ENCODE results near the gene GPR55. TPM values are rescaled to one million over a fixed set of nuclear protein-coding genes. Genes with fewer than 3 reads are reported as not detected.

GPR55 gene
- total and polyA plus RNA-seq, 2 donors (not counting 3 experiments of a cell fraction or from before 2014, with no cell fraction given) = not detected

GRCh38 chr2:230958820-230959756 is 34.0 kb upstream of the GPR55 start:
- intact Hi-C loops (cut with micrococcal nuclease) = no loop called here
- H3K9ac ChIP-seq (replicated peaks; ENCODE audit: extremely low read depth, insufficient read depth, low read length) = no peak overlapping the region
- dilution Hi-C loops (cut with MboI; ENCODE audit: extremely low pct_ligation_motif_present, low sequenced_read_pairs) = no loop called here
- H3K27ac ChIP-seq (ENCODE audit: insufficient read depth, low read depth, low read length) = no peak overlapping the region
- ChIA-PET POLR2A (no interaction called here), CTCF (interaction anchor here (1.0 kb wide), 1 partner anchor 10 kb away, joined by 3 read pairs; no protein-coding TSS in a partner anchor)
- no peaks in the 10 kb centered on the region for H3K9me3 ChIP-seq (replicated peaks; ENCODE audit: control insufficient read depth, insufficient read depth, low read length)
- peaks cover 22 to 43% of the 10 kb centered on the region in 2 experiments for H3K27me3 ChIP-seq (ENCODE audit: control insufficient read depth in 2 of 2, insufficient read depth in 2 of 2, low read length in 2 of 2)
- no TSS peak for BruUV-seq (replicated peaks)
- H3K79me2 ChIP-seq (ENCODE audit: control insufficient read depth, insufficient read depth, low read length) = no peaks in the 10 kb centered on the region
- H3K4me3 ChIP-seq (replicated peaks in 1 of 3; ENCODE audit: insufficient read depth in 1 of 3, low read depth in 1 of 3, low read length in 3 of 3) = no peak overlapping the region
- H3K36me3 ChIP-seq (ENCODE audit: control insufficient read depth in 2 of 2, extremely low read depth in 1 of 2, insufficient read depth in 2 of 2, low read length in 2 of 2) = no peaks in the 10 kb centered on the region
- H3K4me1 ChIP-seq (ENCODE audit: control insufficient read depth, extremely low read depth, insufficient read depth, low read length) = no peaks in the 10 kb centered on the region
- no peaks in the 10 kb centered on the region for H3K9me1 ChIP-seq (replicated peaks; ENCODE audit: control insufficient read depth, extremely low read depth, insufficient read depth, low read length)
- H4K20me1 ChIP-seq (replicated peaks; ENCODE audit: control insufficient read depth, extremely low read depth, insufficient read depth, low read length) = no peaks in the 10 kb centered on the region
- no peak overlapping the region for H2AFZ ChIP-seq (ENCODE audit: low read depth, low read length)
- DNase-seq (ENCODE audit: low read depth, low spot score) (no peak), FAIRE-seq (no peak)
- no peak overlapping the region for H3K4me2 ChIP-seq (ENCODE audit: insufficient read depth, low read length)
- TF ChIP-seq JUN (IDR thresholded peaks at IDR 0.05; ENCODE audit: borderline replicate concordance, insufficient read depth, insufficient read length, low read depth) (no peak), FOS (IDR thresholded peaks at IDR 0.05; ENCODE audit: borderline replicate concordance, insufficient read depth, low read length) (no peak), MAX (IDR thresholded peaks at IDR 0.05; ENCODE audit: insufficient read depth, insufficient read length) (no peak), POLR2AphosphoS5 (IDR thresholded peaks at IDR 0.05; ENCODE audit: insufficient read depth, low read depth, low read length) (no peak), EZH2 (IDR thresholded peaks at IDR 0.05; ENCODE audit: borderline replicate concordance, low read depth, low read length, severe bottlenecking) (no peak), MYC (IDR thresholded peaks at IDR 0.05; ENCODE audit: low read depth, low read length) (no peak), POLR2A (IDR thresholded peaks at IDR 0.05; ENCODE audit: low read depth, low read length) (no peak), GATA2 (IDR thresholded peaks at IDR 0.05; ENCODE audit: insufficient read depth, insufficient read length, low read depth, low read length) (no peak)
- TF ChIP-seq, protein P1, sequence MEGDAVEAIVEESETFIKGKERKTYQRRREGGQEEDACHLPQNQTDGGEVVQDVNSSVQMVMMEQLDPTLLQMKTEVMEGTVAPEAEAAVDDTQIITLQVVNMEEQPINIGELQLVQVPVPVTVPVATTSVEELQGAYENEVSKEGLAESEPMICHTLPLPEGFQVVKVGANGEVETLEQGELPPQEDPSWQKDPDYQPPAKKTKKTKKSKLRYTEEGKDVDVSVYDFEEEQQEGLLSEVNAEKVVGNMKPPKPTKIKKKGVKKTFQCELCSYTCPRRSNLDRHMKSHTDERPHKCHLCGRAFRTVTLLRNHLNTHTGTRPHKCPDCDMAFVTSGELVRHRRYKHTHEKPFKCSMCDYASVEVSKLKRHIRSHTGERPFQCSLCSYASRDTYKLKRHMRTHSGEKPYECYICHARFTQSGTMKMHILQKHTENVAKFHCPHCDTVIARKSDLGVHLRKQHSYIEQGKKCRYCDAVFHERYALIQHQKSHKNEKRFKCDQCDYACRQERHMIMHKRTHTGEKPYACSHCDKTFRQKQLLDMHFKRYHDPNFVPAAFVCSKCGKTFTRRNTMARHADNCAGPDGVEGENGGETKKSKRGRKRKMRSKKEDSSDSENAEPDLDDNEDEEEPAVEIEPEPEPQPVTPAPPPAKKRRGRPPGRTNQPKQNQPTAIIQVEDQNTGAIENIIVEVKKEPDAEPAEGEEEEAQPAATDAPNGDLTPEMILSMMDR (IDR thresholded peaks at IDR 0.05; ENCODE audit: extremely low read depth in 1 of 2, insufficient read depth in 1 of 2, low read depth in 1 of 2, low read length in 2 of 2) = no peak

Measured in endothelial cell of umbilical vein (primary cell).